Cortex of kidney (tissue), 1 donor: ENCODE data around the gene IL4I1.

Experiments used
- DNase-seq: peaks from one replicate; lab custom pipeline; 2025; lab: John Stamatoyannopoulos, UW

IL4I1 gene

GRCh38 chr19:49862391-49863253, 34.1 kb downstream of the IL4I1 start:
- DNase-seq: no peak

- no peak for DNase-seq
Observed at GRCh38 chr19:49861541-49862378, 34.9 kb downstream of the IL4I1 start.

GRCh38 chr19:49861107-49861506, 35.6 kb downstream of the IL4I1 start:
- DNase-seq: no peak

- DNase-seq: no peak
Observed at GRCh38 chr19:49860336-49861102, 36.2 kb downstream of the IL4I1 start.

GRCh38 chr19:49859682-49860335, 36.9 kb downstream of the IL4I1 start:
- DNase-seq: no peak

GRCh38 chr19:49858088-49858985, 38.4 kb downstream of the IL4I1 start:
- no peak for DNase-seq

GRCh38 chr19:49857838-49858087, 38.9 kb downstream of the IL4I1 start:
- DNase-seq: no peak

- DNase-seq: no peak
Observed at GRCh38 chr19:49857061-49857837, 39.4 kb downstream of the IL4I1 start.

- no peak for DNase-seq
Observed at GRCh38 chr19:49856574-49857021, 40.1 kb downstream of the IL4I1 start.

GRCh38 chr19:49855676-49856573, 40.8 kb downstream of the IL4I1 start:
- no peak for DNase-seq

GRCh38 chr19:49855277-49855675, 41.4 kb downstream of the IL4I1 start:
- no peak for DNase-seq

- DNase-seq: no peak
Observed at GRCh38 chr19:49854378-49855263, 42.1 kb downstream of the IL4I1 start.

GRCh38 chr19:49853852-49854377, 42.8 kb downstream of the IL4I1 start:
- no peak for DNase-seq

- DNase-seq: no peak
Observed at GRCh38 chr19:49852631-49853126, 44.0 kb downstream of the IL4I1 start.

- no peak for DNase-seq
Observed at GRCh38 chr19:49851456-49852259, 45.0 kb downstream of the IL4I1 start.

GRCh38 chr19:49850487-49851342, 46.0 kb downstream of the IL4I1 start, which contains the start of gene PTOV1:
Gene PTOV1, plus strand, starts transcription at chr19:49851159.
- DNase-seq: no peak
